GM21423 (cell line): ENCODE measurements around the gene HAUS7.

Experiments used
- ATAC-seq: cut with Tn5 transposase; IDR thresholded peaks from one replicate; pipeline ENCODE4 v1.9.1; 2021; ENCODE audit warnings: mild to moderate bottlenecking, moderate library complexity; ENCODE audit not compliant: unreplicated experiment

The HAUS7 gene

DNA sequence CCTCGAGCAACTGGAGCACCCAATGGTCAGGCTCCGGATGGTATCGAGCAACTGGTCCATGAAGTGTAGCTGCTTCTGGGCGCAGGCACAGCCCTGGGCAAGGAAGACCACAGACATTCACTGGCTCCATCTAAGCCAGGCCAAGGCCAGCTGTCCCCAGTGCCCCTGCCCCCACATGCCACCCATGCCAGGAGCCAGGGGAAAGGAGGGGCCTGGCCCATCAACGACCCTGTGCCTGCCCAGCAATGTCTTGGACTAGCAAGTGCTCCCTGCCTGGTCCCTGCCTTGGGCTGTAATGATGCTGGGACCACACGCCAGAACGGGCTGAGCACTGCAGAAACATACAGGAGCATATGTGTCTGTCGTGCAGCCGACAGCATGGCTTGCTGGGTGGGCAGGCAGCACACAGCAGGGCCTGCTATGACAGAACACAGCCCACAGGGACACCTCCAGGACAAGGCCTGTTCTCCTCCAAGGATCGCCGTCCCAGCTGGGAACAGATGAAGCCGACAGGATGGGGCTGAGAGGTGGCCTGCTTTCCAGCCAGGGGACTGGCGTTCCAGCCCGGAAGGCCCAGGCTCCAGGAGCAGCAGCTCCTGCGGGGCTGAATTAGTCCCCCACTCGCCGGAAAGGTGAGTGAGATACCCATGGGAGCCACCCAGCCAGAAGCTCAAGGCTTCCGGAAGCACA is 13.1 kb downstream of the HAUS7 start:
- no peak for ATAC-seq

DNA sequence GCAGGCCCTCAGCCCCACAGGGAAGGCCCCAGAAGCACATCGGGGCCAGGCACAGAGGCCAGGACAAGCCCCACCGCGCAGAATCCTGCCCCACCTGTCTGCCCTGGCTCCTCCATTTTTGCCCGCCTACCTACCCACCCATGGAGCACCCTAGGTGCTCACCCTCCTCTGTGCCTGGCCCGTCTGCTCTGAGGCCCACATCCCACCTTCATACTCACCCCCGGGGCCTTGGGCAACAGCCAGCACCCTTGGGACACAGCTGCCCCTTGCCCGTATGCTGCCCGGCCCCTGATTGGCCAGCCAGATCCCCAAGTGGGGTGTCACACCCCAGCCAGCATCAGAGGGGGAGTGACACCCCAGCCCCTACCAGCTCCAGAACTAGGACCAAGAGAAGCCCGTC is 13.7 kb downstream of the HAUS7 start:
- ATAC-seq: no peak

DNA sequence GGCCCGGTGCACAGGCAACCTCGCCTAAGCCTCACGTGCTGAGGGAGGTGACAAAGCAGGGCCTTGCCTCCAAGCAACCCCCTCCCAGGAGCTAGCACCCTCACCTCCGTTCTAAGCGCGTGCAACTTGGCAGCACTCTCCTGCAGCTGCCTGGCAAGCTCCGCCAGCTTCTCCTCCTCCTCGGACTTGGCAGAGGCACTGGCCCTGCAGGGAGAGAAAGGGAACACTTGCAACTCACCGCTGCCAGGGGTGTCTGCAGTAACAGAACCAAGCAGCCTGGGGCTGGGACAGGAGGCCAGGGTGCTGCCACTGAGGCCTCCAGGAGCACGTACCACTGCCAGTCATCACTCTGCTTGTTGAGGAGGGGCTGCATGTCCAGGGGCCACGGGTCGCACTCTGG is 14.2 kb downstream of the HAUS7 start:
- ATAC-seq: no peak

DNA sequence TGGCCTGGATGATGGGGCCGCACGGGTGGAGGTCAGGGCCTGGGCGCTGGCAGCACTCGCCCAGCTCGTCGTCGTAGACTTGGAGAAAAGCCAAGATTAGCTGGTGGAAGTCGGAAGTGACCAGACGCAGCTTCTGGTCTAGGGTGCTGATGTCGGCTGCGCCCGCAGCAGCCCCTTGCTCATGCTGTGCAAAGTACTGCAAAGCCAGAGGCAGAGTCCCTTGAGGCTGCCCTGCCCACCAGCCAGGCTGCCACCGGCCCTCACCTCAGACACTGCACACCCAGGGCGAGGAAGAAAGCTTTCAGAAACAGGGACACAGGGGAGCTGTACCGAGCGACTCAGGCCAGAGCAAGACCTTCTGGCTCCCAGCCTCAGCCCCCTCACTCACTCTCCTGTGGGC is 14.8 kb downstream of the HAUS7 start:
- ATAC-seq: no peak

DNA sequence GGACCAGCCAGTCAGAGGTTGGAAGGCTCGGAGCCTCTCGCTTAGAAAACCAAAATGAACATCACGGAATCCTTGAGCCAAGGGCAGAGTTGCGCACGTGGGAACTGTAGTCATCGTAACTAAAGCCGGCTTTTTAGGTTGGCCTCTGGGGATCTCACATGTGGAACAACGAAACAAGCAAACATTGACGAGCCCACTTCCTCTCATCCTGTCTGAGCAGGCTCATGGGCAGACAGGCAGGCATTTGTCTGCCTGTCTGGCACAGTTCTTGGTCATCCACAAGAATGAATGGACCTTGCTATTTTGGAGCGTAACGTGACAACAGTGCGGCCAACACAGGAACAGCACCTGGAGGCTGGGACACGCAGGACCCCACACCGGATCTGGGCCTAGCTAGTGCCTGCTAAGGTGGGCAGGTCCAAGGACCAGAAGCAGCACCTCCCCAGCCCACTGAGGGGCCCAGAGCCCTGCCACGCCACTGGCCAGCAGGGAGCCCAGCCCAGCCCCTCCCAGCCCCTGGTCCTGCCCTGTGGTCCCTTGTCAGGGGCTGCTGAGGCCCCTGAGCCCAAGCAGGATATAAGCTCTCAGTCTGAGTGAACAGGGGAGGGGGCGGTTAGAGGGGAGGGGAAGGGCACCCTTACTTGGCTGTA is 15.3 kb downstream of the HAUS7 start:
- ATAC-seq: no peak

DNA sequence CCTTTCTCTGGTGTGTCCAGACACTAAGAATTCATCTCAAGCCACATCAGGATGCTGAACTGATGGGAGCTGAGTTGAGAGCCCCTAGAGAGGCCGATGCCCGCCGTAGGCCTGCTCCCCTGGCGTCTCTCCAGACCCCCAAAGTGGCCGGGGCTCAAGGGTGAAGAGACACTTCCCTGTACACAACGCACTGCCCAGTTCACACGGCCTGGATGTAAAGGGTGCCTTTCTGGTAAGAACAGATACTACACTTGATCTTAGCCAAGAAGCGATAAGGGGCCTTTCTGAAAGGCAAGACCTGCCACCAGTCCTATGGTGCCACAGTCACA is 19.5 kb downstream of the HAUS7 start:
- no peak for ATAC-seq

DNA sequence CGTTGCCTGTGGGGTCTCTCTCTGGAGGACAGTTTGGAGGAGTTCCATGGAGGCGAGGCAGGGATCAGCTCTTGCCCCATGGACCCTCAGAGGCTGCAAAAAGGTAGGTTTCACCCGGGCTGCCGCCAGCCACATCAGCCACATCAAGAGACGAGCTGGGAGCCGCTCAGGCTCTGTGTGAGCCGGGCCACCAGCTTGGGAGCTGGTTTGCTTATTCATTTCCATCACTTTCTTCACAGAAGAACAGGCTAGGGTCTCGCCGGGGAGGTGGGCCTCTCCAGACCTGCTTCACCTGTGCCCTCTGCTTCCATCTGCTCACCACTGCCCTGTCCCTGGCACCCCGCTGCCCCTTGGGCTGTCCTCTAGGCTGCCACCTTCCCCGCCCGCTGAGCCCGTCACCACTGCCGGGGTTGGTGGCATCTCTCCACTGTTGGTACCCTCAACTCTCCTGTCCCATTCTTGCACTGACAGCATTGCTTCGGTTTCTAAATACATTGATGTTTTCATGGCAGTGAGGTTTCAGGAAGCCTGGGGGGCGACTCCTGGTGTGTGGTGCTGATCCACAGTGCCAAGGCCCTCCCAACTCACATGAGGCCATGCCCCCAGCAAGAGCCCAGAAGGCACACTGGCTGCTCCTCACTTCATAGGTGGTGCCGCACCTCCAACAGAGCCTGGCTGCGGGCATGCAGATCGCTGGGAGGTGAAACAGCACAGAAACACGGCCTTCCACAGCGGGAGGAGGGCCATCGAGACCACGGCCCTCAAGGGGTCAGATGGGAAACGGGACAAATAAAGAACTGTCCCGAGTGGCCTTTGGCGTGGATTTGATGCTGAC is 20.0 kb downstream of the HAUS7 start:
- ATAC-seq: no peak

DNA sequence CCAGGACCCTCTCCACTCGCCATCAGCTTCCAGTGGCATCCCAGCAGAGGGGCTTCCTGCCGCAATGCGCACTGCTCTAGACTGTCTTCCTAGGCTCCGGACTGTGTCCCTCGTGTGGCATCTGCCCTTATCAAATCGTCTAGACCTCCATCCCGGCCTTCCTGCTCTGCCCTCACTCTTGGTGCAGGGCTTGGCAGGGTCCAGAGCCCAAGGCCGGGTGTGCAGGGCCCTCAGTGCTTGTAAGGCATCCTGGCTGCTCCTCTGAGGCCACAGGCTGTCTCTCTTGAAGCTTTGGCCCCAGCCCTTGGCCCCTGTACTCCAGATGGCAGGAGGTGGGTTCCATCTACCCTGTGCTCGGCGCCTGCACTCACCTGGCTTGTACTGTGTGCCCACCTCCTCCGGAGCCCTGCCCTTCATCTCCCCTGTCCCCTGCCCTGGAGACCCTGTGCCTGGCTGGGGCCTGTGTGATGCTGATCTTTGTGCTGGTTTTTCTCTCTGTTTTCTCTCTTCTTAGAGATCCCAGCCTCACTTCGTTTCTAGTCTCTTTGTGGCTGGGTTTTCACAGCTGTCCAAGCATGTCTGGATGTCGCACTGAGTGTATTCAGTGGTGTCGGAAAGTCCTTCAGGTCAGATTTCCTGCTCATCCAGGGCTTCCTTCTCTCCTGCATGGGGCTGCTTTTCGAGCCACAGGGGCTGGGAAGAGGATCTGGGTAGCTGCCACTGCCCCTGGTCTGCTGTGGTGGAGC is 20.8 kb downstream of the HAUS7 start:
- ATAC-seq: no peak

DNA sequence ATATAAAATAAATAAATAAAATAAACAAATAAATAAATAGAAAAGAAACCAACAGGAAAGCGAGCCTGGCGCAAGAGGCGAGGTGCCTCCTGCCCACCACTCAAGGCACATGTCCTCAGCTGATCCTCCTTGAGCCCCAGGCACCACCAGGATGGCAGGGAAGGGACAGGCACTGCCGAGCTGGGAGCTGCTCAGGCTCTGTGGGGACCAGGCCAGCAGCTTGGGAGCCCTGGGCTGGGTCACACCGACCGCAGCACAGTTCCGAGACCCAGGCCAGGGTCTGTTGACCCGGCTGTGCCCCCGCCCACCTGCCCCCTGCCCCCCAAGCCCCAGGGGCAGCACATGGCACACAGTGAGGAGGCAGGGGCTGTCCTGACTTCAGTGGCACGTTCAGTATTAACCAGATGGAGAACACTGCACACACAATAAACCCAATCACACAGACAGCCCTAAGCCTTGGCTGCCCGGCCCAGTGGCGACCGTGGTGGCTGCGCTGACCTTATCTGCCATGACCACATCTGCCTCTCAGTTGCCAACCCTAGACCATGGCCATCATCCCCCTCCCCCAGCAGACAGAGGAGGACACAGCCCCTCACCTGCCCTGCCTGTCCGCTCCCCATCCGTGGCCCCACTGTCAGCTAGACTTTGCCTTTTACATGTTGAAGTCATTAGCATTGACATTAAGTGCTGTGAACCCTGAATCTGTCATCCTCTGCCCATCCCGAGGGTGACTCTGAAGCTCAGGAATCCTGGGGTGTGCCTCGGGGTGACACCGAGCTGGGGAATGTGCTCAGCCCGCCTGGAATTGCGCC is 21.6 kb downstream of the HAUS7 start:
- no peak for ATAC-seq

DNA sequence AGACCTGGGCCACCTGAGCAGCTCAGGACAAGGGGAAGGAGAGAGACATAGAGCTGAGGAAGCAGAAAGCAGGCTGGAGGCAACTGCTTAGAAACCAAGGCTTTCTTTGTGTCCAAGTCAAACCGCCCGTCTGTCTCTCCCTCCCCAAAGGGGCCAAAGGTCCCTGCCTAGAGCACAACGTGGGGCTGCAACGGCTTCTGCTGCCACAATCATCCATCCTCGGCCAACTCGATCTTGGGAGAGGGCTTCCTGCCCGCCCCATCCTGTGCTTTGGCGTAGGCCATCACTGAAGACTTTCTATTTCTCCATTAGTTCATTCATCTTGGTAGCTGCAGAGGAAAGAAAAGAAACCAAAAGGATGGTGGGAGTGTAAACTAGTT is 22.8 kb downstream of the HAUS7 start:
- no peak for ATAC-seq

DNA sequence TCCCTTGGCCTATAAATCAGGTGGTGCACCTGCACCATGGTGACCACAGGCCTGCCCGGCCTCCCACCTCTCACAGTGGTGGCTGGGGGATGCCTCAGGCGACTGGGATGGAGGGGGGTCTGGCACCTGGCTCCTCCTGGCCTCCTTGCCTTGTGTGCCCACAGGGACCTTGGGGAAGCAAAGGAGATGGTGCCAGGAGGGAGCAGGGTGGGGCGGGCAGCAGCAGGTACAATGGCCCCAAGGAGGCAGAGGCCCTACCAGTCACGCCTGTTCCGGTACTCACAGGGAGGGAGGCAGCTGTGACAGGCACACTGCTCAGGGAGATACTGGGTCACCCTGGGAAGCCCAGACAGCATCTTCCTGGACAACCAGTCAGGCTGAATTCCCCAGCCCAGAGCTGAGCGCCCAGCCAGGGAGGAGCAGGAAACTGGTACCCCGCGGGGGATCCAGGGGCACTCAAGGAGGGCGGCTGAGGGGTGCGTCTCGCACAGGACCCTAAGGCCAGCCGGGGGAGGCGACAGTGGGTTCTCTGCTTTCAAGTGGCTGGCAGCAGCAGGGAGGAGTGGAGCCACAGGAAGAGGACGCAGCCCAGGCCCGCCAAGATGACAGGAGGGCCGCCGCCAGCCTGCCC is 23.3 kb downstream of the HAUS7 start:
- no peak for ATAC-seq

DNA sequence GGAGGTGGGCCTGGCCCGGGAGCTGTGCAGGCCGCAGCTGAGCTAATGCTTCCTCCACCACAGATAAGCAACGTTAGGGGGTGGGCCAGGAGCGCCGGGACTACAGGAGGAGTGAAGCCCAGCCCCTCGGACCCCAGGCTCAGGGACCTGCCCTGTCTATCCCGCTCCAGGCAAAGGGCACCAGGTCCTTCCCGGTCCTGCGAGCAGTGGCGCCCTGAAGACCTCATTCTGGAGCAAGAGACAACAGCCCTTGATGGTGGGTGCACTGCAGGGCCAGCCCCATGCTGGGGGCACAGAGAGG is 23.8 kb downstream of the HAUS7 start:
- ATAC-seq: no peak

DNA sequence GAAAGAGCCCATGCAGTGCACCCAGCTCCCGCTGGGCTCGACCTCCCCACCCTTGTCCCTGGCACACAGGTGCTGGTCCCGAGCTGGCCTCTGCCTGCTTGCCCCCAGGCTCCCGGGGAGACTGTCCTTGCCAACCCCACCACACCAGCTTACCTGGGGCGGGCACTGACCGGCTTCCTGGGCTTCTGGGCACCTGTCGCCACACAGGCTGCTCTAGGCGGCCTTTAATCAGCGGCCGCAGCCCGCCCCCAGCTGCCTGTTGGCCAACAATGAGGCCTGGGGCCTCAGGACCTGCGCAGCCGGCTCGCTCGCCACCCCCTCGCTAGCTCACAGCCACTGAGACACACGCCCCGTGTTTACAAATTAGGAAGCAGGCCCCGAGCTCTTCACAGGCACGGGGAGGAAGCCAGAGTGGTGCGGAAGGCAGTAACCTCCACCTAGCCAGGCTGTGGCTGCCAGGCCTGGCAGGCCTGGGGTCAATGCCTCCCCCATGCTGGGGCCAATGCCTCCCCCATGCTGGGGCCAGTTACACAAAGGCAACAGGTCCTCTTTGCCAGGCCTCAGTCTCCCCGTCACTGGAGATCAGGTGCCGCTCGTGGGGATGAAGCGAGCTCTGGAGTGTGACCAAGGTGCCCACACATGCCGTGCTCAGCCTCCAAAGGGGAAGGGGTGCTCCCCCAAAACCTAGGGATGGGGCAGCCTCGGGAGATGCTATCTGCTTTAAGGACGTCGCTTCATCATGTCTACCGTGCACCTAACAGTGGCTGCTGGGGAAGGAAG is 24.3 kb downstream of the HAUS7 start, which contains the start of gene TREX2:
Gene TREX2 (minus strand): TSS at position 201 of the 780 bp plus-strand sequence. CDS start 626 bp downstream, outside the sequence.
- no peak for ATAC-seq

DNA sequence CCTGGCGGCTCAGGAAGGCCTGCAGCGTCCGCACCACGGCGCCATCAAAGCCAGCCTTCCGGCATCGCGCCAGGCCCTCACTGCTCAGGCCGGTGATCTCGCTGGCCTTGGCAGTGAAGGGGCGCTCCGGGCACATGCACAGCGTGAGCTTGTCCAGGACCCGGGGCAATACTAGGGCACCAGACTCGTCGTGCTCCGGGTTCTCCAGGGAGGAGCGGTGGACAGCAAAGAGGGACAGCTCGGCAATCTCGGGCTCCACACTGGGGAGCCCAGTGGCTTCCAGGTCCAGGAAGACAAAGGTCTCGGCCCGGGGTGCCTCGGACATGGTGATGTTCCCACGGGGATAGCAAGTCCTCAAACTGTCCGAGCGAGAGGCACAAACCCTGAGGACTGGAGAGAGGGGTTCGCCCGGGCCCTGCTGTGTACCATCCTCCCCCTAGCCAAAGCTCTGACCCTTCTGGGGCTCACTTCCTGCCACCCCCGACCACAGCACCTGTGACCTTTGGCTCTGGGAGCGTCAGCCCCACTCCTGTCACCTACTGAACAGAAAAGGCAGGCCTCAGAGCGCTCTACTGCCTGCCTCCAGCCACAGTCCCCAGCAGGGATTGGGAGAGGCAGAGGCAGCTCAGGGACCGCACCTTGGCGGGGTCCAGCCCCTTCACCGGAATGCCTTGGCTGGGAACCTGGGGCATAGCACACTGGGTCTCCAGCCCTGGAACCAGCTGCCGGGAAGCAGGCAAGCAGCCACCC is 25.1 kb downstream of the HAUS7 start:
- ATAC-seq: no peak

DNA sequence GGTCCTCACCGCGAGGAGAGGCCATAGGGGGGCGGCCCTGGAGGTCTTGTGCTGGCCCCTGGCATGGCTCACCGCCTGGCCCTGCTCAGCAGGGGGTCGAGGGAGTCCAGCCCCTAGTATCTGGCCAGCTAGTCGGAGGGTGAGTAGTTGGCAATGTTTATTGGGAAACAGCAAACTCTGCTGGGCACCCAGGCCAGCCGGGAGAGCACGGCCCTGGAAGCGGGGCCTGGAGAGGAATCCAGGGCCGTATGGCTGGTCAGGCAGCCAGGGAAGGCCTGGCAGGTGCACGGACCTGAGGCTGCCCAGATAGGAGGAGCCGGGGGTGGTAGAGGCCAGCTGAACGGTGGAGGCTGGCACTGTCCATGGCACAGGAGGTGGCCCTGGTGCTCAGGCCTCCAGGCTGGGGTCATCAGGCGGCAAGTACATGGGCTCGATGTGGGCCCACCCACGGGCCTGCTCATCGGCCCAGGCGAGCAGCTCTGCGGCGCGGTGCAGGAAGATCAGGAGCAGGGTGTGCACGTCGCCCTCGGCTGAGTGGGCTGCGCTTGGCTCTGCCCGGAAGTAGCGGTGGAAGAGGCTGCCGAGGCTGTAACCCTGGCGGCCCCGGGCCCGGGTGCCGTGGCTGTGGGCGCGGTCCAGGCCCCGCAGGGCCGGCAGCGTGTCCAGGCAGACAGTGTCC is 25.9 kb downstream of the HAUS7 start:
- ATAC-seq: no peak

DNA sequence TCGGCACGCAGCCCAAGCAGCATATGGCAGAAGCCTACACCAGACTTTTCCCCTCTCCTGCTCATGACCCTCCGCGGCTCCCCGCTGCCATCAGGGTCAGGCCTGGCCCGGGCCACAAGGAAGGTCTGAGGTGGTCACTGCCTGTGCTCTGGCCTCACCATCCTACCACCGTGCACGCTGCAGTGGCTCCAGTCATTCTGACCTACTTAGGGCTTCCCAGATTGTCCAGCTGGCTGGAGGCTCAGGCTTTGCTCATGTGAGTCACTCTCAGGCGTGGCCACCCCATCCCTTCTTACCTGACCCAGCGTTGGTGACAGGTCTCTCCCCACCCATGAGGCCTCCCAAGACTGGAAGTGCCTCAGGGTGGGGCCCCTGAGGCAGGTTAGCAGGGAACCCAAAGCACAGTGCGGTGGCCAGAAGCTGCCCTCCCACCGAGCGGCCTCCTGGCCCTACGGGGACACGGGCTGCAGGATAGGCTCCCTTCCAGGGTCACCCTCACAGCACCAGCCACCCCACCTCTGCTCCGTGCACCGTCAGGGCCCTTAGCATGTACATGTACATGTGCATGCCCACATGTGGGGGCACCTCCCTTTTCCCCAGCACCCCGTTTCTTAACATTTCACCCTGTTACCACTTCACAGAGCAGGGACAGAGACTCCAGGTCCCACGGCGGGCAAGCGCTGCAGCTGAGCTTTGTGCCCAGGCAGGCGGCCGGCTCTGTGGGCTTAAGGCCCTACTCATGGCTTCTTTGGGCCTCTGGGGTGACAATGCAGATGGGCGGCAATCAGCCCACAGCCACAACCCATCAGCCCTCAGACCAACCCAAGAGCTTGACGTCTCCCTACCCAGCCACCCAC is 26.7 kb downstream of the HAUS7 start:
- ATAC-seq: no peak

DNA sequence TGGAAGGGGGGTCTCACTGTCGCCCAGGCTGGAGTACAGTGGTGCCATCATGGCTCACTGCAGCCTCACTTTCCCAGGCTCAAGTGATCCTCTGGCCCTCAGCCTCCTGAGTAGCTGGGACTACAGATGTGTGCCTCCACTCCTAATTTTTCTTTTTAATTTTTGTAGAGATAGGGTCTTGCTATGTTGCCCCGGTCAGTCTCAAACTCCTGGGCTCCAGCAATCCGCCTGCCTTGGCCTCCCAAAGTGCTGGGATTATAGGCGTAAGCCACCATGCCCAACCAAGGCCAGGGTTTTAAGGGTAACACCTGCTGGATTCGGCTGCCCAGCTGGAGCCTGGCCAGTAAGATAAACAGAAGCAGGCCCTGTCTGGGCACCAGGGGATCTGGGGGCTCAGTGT is 27.9 kb downstream of the HAUS7 start:
- ATAC-seq: no peak
